Lower leg skin (tissue), 3 donors: ENCODE results near the gene PITPNB.

Experiments used
- CTCF ChIP-seq, 3 donors: fragments of 450-650 bp; IDR thresholded peaks; one replicate each; pipeline ENCODE4 v1.5.1; 2016; ENCODE audit warnings: antibody characterized with exemption in 3 of 3, mild to moderate bottlenecking in 3 of 3, moderate library complexity in 2 of 3
- POLR2A ChIP-seq, 2 donors: fragments of 450-650 bp; IDR thresholded peaks; one replicate each; pipeline ENCODE4 v1.6.1; 2016 to 2017; ENCODE audit warnings: antibody characterized with exemption in 2 of 2, mild to moderate bottlenecking in 1 of 2, moderate library complexity in 1 of 2

GRCh38 chr22:27961680-27962079 lies 42.6 kb upstream of the PITPNB start:
- TF ChIP-seq CTCF (IDR thresholded peaks at IDR 0.05) = no peak
- no peak for TF ChIP-seq POLR2A (IDR thresholded peaks at IDR 0.05)
